Activated naive CD4-positive, alpha-beta T cell (primary cell): ENCODE results near the gene CYTIP.
"Not testable (repeated sequence)": the region's sequence is repeated elsewhere in the genome, so short reads cannot be mapped to it uniquely, and the experiment has no call there.

ENCODE experiments used
- DNase-seq, 4 experiments: peaks; one replicate each; lab custom pipeline; 2025; lab: John Stamatoyannopoulos, UW

Gene CYTIP

DNA sequence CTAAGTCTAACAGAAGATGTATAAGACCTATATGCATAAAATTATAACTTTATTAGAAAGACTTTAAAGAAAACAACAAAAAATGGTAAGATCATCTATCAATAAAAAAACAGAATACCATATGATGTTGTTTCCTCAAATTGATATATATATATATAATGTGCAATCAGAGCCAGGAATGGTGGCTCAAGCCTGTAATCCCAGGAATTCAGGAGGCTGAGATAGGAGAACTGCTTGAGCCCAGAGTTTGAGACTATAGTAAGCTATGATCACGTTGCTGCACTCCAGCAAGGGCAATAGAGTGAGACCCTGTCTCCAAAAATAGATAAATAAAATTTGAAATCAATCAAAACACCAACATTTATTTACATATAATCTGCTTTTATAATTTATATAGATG lies 19.5 kb downstream of the CYTIP start:
- DNase-seq = no peak

DNA sequence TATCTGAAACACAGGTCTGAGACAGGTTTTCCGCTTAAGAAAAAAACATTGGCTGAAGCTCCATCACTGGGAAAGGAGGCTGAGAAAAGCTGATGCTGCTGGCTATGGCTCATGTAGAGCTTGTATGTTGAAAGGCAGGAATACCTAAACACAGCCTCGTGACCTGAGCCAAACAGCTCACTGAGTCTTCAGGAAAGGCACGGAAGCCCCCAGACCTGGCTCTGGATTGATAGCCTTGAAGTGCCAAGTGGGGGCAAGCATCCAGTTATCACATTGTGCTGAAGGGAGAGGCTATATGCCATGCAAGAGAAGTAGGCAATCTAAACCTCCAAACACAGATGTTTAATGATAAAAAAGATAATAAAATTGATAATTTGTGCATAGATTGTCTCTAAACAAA lies 21.9 kb downstream of the CYTIP start:
- no peak for DNase-seq

DNA sequence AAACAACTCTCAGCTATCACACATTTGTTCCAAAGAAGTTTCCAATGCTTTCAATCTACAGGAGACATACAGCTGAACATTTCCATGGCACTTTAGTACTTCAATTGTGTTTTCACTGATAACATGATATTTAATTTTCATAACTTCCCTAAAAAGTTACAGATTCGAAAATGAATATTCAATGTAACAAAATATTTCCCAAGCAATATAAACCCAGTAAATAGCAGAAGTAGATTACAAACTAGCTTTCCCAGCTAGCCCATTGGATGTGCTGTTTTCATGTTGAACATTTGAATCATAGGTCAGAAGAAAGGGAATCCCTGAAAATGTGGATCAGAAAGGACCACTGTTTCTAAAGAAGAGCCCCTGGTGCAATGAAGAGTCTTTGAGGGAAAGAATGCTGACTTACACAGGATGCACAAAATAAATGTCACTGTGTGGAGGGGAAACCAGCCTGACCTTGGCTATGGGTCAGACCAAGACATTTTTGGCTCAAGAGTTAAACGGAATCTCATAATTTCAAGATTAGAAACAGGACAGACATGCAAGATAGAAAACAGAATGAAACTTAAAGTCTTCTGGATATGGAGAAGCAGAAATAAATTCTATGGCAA lies 22.5 kb downstream of the CYTIP start:
- DNase-seq = no peak

DNA sequence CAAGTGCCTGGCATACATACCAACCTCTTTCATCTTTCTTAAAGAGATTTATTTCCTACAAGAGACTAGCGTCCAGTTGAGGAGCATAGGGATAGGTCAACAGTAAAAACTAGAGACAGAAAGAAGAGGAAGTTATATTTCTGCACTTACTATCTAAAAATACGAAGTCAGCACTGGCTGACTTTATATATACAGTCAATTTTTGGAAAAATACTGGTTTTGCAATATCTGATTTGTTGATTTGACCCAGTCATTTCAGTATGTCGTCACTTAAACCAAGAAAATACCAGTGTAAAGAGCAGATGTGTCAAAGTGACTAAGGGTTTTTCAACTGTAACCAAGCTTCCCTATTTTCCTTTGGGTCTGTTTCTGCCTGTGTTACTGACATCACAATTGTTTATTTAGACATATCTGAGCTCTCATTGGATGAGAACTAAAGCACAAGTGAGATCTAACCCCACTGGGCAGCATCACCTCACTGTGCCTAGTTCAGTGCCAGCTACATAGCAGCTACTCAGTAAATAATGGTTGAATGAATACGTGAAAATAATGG lies 23.0 kb downstream of the CYTIP start:
- DNase-seq = no peak

DNA sequence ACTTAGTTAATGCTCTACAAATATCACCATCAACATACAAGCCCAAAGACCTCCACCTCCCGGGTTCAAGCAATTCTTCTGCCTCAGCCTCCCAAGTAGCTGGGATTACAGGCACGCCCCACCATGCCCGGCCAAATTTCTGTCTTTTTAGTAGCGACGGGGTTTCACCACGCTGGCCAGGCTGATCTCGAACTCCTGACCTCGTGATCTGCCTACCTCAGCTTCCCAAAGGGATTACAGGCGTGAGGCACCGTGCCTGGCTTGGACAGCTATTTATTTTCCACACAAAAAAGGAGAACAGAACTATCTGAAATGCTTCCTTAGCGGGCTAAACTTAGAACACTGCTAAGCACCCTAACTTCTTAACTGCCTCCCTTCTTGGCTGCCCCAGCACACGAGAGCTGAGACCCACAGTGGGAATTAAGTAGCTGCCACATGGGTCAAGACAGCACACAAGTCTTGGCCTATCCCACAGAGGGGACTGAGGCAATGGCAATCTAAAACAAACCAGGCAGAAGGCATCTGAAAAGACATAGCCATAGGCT lies 24.8 kb downstream of the CYTIP start:
- DNase-seq = no peak

DNA sequence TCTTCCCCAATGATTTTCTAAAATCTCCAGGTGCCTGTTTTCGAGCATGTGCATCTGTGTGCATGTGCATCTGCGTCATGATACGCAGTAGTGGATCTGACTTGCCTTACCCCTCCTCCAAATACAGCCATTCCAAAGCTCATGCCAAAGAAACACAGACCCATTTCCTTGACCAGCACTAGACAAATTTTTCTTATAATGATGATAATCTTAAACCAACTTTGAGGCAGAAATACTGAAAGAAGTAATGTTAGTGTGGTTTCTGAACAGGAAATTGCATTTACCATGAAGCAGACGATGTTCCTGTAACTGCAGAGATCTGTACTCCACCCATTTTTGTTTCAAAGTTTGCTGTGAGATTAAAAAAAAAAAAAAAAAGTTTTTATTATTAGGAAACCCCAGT lies 25.6 kb downstream of the CYTIP start:
- DNase-seq = no peak

DNA sequence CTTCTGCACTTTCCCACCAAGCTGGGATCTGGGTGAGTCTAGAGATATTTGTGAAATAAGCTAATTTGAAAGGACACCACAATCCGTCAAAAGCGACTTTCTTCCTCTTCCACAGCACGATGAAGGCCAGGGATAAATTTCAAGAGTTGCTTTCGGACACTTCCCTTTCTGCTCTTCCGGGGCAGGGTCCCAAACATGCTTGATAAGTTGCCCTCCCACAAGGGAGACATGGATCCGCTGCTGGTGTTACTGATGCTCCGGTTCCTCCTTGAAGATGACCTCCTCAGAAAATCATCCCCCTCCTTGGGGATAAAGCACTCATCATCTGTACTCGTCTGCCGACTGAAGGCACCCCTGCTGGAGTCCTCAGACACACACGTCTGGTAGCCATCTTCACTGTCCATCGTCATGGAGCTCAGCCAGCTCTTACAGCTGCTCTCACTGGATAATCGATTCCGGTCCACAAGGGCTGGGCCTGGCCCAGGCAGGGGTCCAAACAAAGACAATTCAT lies 28.2 kb downstream of the CYTIP start:
- DNase-seq = no peak

DNA sequence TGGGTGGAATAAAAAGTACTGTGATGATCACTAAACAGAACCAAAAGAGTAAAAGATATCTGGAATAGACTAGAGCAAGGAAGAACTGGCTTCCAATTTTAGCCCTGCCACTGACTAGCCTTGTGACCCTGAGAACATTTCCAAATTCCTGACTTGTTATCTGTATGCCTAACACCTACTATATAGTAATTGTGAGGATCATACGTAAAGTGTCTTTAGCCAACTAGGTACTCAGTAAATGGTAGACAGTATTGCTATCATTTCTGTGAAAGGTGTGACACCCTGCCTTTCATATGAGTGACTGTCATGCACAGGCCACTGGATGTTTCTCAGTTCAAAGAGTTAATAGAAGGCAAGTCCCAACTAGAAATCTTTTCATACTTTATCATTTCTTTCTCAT lies 29.8 kb downstream of the CYTIP start:
- no peak for DNase-seq

DNA sequence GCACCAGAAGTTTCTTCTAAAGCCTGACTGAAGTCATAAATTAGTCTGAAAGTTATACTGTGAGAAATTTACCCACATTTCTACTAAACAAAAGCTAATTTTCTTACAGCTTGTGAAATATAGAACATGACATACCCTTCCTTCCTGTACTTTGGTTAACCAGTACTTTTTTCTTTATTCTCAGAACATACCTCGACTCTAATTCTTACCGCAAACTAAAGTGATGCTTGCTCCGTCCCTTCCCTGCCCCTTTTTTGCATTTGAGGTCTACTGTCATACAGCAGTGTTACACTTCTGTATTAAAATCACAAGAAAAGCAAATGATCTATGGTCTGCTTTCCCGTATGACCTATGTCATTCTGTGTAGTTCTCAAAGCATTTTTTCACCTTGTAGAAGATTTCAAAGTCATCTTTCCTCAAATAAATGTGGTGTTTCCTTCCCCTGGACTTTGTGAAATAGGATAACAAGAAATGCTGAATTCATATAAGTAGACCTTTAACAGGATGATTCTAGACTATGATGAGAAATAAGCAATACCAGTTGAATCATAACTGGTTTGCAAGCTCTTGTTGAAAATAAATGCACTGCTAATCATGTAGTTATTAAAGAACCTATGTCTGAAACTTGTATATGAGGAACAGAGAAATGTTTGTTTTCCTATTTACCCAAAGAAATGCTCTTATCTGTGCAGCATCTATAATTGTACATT lies 30.4 kb downstream of the CYTIP start:
- peak in 1 of 4 experiments; percentile 14 for DNase-seq

DNA sequence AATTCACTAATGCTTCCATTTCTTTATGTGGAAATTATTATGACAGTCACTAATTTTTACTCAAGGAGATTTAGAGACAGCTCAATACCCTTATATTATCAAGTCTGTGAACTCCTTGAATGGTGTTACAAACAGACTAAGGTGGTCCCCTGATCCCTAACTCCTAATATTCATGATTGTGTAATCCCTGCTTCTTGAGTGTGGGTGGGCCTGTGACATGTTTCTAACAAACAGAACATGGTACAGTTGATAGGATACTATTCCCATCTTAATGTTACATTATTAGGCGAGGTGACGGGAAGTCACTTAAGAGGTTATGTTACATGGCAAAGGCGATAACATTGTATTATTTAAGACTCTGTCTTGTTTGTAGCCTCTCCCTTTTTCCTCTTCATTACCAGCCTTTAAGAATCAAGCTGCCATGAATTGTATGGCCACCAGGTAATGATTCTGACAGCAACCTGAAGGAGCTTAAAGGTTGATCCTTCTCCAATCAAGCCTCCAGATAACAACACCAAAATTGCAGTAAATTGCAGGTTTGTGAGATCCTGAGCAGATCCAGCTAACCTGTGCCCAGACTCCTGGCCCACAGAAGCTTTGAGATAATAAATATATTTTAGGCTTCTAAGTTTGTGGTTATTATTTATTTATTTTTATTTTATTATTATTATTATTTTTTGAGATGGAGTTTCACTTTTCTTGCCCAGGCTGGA lies 32.1 kb downstream of the CYTIP start:
- no peak for DNase-seq

DNA sequence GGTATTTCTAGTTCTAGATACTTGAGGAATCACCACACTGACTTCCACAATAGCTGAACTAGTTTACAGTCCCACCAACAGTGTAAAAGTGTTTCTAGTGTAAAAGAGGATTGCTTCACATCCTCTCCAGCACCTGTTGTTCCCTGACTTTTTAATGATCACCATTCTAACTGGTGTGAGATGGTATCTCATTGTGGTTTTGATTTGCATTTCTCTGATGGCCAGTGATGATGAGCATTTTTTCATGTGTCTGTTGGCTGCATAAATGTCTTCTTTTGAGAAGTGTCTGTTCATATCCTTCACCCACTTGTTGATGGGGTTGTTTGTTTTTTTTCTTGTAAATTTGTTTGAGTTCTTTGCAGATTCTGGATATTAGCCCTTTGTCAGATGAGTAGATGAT lies 38.5 kb downstream of the CYTIP start:
- not testable (repeated sequence) for DNase-seq

DNA sequence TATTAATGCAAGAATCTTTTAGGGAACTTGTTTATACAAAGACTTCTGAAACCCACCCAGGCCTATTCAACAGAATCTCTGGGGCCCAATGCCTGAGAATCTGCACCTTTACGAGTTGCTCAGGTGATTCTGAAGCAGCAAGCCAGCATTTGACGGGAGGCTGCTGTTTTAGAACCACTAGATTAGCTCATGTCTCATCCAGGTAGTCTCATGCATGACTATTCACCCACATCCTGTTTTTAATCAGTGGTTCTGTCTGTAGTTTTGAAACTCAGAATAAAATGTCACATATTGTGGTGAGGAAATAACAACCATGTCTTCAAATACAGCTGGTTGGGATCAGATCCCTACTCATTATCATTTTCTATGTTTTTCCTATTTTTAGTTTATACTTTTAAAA lies 39.5 kb downstream of the CYTIP start:
- DNase-seq = peak in 3 of 4 experiments; percentile 10 to 45 (median 42)

DNA sequence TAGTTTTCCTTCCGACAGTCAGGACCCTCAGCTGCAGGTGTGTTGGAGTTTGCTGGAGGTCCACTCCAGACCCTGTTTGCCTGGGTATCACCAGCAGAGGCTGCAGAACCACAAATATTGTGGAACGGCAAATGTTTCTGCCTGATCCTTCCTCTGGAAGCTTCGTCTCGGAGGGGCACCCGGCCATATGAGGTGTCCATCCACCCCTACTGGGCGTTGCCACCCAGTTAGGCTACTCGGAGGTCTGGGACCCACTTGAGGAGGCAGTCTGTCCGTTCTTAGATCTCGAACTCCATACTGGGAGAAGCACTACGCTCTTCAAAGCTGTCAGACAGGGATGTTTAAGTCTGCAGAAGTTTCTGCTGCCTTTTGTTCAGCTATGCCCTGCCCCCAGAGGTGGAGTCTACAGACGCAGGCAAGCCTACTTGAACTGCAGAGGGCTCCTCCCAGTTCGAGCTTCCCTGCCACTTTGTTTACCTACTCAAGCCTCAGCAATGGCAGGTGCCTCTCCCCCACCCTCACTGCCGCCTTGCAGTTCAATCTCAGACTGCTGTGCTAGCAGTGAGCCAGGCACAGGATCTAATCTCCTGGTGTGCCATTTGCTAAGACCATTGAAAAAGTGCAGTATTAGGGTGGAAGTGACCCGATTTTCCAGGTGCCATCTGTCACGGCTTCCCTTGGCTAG lies 40.9 kb downstream of the CYTIP start:
- not testable (repeated sequence) for DNase-seq

DNA sequence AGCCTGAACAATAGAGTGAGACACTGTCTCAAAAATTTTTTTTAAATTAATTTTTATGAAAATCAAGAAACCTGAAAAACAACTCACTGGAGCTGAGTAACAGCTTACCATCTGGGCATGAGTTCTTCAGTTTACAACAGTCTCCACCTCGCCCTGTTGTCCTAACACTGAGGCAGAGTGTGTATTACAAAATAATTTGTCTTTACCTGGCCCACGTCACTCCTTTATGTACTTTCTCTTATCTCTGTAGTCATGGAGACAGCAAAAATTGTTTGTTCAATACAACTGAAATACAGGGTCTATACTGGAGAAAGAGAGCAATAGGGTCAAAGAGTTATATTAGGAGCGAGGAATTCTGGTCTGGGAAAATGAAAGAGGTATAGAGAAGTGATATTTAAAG lies 48.1 kb downstream of the CYTIP start:
- no peak for DNase-seq

DNA sequence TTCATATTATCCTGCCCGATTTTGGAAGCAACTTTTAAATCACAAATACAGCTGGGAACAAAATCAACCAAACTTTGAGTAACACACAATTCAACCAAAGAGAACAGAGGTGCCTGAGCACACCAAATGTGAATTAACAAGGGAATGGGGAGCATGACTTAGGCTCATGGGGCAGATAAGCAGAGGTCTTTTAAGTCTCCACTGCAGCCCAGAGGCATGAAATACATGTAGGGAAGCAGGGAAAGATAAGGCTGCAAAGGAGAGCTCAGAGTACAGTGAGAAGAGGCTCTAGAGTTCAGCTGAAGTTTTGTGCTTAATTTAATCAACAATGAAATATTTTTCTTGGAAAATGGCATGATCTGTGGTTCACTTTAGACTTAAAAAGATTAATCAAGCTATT lies 49.0 kb downstream of the CYTIP start:
- no peak for DNase-seq

DNA sequence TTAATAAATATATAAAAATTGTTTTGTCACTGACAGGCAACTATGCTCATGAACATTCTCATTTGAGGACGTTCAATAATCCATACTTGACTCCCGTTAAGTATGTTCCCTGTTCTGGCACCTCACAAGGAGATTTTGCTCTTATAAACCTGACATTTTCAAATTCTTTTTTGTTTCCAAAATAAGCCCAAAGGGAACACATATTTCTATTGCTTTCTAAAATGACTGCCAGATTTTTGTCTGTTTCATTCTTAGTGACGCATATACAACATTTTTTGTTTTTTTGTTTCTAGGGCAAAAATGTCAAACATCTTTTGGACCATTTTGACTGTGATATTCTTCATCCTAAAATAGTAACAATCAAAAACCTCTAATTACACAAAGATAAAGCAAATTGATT lies 50.5 kb downstream of the CYTIP start:
- no peak for DNase-seq

DNA sequence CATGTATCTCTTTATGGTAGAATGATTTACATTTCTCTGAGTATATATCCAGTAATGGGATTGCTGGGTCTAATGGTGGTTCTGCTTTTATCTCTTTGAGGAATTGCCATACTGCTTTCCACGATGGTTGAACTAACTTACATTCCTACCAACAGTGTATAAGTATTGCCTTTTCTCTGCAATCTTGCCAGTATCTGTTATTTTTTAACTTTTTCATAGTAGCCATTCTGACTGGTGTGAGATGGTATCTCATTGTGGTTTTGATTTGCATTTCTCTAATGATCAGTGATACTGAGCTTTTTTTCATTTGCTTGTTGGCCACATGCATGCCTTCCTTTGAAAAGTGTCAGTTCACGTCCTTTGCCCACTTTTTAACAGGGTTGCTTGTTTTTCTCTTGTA lies 55.1 kb downstream of the CYTIP start:
- no peak for DNase-seq

DNA sequence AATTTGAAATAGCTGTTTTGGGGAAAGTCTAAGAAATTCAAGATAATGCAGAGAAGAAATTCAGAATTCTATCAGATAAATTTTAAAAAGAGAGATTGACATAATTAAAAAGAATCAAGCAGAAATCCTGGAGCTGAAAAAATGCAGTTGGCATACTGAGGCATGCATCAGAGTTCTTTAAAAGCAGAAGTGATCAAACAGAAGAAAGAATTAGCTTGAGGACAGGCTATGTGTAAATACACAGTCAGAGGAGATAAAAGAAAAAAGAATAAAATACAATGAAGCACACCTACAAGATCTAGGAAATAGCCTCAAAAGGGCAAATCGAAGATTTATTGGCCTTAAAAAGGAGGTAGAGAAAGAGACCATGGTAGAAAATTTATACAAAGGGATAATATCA lies 57.1 kb downstream of the CYTIP start:
- no peak for DNase-seq

DNA sequence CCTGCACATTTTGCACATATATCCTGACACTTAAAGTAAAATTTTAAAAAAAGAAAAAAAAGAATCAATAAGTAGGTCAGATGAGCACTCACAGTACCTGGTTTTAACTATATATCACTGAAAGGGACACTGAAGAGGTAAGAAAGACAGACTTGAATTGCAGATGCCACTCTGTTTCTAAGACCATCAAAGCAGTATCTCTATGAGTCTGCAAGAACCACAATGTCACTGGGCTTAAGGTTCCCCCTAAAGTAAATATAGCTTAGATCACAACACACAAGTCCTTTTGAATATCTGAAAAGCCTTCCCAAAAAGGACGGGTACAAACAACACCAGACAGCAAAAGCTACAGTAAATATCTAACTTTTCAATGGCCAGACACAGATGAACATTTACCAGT lies 57.6 kb downstream of the CYTIP start:
- DNase-seq = no peak

DNA sequence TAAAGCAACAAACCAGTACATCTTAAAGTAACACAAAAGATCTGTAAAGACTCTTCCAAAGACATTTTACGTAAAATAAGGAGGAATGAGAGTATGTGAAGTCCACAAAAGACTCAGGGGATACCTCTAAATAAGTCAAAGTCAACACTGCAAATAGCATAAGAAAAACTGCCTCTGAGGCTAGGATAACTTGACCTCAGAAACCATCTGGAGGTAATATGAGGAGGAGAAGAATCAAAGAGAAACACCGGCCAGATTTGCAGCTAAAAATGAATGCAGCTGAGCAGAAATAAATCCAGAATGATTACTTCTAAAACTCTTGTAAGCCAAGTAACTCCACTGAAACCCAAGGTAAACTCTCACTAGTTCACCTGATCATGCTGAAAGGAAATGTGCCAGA lies 66.0 kb downstream of the CYTIP start:
- no peak for DNase-seq

DNA sequence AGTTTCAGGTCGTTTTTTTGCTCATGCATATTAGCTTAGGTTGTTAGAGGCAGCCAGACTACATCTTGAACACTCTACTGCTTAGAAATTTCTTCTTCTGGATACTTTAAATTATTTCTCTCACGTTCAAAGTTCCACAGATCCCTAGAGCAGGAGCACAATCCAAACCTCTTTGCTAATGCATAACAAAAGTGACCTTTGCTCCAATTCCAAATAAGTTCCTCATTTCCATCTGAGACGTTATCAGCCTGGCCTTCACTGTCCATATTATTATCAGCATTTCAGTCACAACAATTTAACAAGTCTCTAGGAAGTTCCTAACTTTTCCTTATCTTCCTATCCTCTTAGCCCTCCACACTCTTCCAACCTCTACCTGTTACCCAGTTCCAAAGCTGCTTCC lies 67.8 kb downstream of the CYTIP start:
- DNase-seq = no peak

DNA sequence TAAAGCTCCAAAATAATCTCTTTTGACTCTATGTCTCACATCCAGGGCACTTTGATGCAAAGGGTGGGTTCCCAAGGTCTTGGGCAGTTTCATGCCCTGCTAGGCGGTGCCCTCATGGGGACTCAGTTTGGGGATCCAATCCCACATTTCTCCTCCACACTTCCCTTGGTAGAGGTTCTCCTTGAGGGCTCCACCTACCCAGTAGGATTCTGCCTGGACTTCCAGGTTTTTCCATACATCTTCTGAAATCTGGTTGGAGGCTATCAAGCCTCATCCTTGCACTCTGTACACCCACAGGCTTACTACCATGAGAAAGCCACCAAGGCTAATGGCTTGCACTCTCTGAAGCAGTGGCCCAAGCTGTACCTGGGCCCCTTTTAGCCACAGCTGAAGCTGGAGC lies 68.5 kb downstream of the CYTIP start:
- DNase-seq = no peak
